Muscle layer of colon (tissue), 2 donors: ENCODE results near the gene LRRC8B.
"Not testable (repeated sequence)": the region's sequence is repeated elsewhere in the genome, so short reads cannot be mapped to it uniquely, and the experiment has no call there.

ENCODE experiments used
- H3K27ac ChIP-seq: one replicate; pipeline ENCODE4 v1.7.0; 2013; ENCODE audit warnings: low read depth, mild to moderate bottlenecking, low read length, moderate library complexity
- H3K27me3 ChIP-seq, 2 donors: one replicate each; pipeline ENCODE4 v1.7.0; 2013; ENCODE audit warnings: low read length in 2 of 2, mild to moderate bottlenecking in 2 of 2; ENCODE audit not compliant: insufficient read depth in 2 of 2, control insufficient read depth in 1 of 2
- H3K36me3 ChIP-seq: one replicate; pipeline ENCODE4 v1.7.0; 2013; ENCODE audit warnings: mild to moderate bottlenecking, low read length; ENCODE audit not compliant: insufficient read depth
- H3K4me1 ChIP-seq: one replicate; pipeline ENCODE4 v1.7.0; 2013; ENCODE audit warnings: mild to moderate bottlenecking, low read length; ENCODE audit not compliant: insufficient read depth
- H3K4me3 ChIP-seq, 2 donors: one replicate each; pipeline ENCODE4 v1.7.0; 2013; ENCODE audit warnings: low read length in 2 of 2, low read depth in 1 of 2, mild to moderate bottlenecking in 1 of 2, moderate library complexity in 1 of 2
- H3K9ac ChIP-seq: one replicate; pipeline ENCODE4 v1.7.0; 2013; ENCODE audit warnings: low read length
- H3K9me3 ChIP-seq: one replicate; pipeline ENCODE4 v1.7.0; 2013; ENCODE audit warnings: mild to moderate bottlenecking, low read length
- donor health status: abdominal sarcoma.
- donor health status: Adenocarcinoma of cecum.

The LRRC8B gene

GRCh38 chr1:89590341-89591080 lies 65.9 kb downstream of the LRRC8B start:
- Histone ChIP-seq H3K4me1 (no peaks in the 10 kb centered on the region), H3K36me3 (no peaks in the 10 kb centered on the region), H3K9ac (no peak overlapping the region), H3K27ac (no peak overlapping the region), H3K27me3 (no peaks in the 10 kb centered on the region), H3K4me3 (no peak overlapping the region), H3K9me3 (no peaks in the 10 kb centered on the region)

- H3K9ac ChIP-seq, H3K9me3 ChIP-seq, H3K4me1 ChIP-seq, H3K4me3 ChIP-seq, H3K36me3 ChIP-seq, H3K27me3 ChIP-seq, H3K27ac ChIP-seq: not testable (repeated sequence)
Measured at GRCh38 chr1:89592861-89593302, 68.3 kb downstream of the LRRC8B start.

GRCh38 chr1:89594096-89594740 lies 69.6 kb downstream of the LRRC8B start:
- H3K9ac ChIP-seq, result no peak overlapping the region
- no peak overlapping the region for H3K4me3 ChIP-seq
- H3K27ac ChIP-seq, result no peak overlapping the region

GRCh38 chr1:89596698-89597097 lies 72.1 kb downstream of the LRRC8B start:
- H3K4me1 ChIP-seq, result no peaks in the 10 kb centered on the region

More at GRCh38 chr1:89594096-89594740, 69.6 kb downstream of the LRRC8B start:
- no peaks in the 10 kb centered on the region for H3K27me3 ChIP-seq
- no peaks in the 10 kb centered on the region for H3K9me3 ChIP-seq
- no peaks in the 10 kb centered on the region for H3K4me1 ChIP-seq
- no peaks in the 10 kb centered on the region for H3K36me3 ChIP-seq

GRCh38 chr1:89598450-89599331 lies 74.1 kb downstream of the LRRC8B start:
- no peaks in the 10 kb centered on the region for H3K36me3 ChIP-seq
- H3K4me3 ChIP-seq, result no peak overlapping the region
- H3K27me3 ChIP-seq, result no peaks in the 10 kb centered on the region
- H3K27ac ChIP-seq, result no peak overlapping the region
- H3K9ac ChIP-seq, result no peak overlapping the region
- H3K4me1 ChIP-seq, result no peaks in the 10 kb centered on the region
- no peaks in the 10 kb centered on the region for H3K9me3 ChIP-seq

More at GRCh38 chr1:89596698-89597097, 72.1 kb downstream of the LRRC8B start:
- H3K9me3 ChIP-seq, result no peaks in the 10 kb centered on the region
- H3K27me3 ChIP-seq, result no peaks in the 10 kb centered on the region
- H3K9ac ChIP-seq, result no peak overlapping the region
- H3K36me3 ChIP-seq, result no peaks in the 10 kb centered on the region
- no peak overlapping the region for H3K27ac ChIP-seq
- H3K4me3 ChIP-seq, result no peak overlapping the region

GRCh38 chr1:89599332-89599630 lies 74.7 kb downstream of the LRRC8B start:
- Histone ChIP-seq H3K4me3 (no peak overlapping the region), H3K27ac (no peak overlapping the region), H3K4me1 (no peaks in the 10 kb centered on the region), H3K9ac (no peak overlapping the region), H3K27me3 (no peaks in the 10 kb centered on the region), H3K9me3 (no peaks in the 10 kb centered on the region), H3K36me3 (no peaks in the 10 kb centered on the region)

- H3K27ac ChIP-seq, result no peak overlapping the region
- no peaks in the 10 kb centered on the region for H3K36me3 ChIP-seq
- H3K27me3 ChIP-seq, result no peaks in the 10 kb centered on the region
- H3K4me1 ChIP-seq, result no peaks in the 10 kb centered on the region
- no peak overlapping the region for H3K4me3 ChIP-seq
- no peak overlapping the region for H3K9ac ChIP-seq
- H3K9me3 ChIP-seq, result no peaks in the 10 kb centered on the region
Measured at GRCh38 chr1:89600451-89601224, 76.0 kb downstream of the LRRC8B start.

GRCh38 chr1:89602871-89603404 lies 78.3 kb downstream of the LRRC8B start:
- Histone ChIP-seq H3K4me3 (no peak overlapping the region), H3K9me3 (no peaks in the 10 kb centered on the region), H3K9ac (no peak overlapping the region), H3K4me1 (no peaks in the 10 kb centered on the region), H3K27ac (no peak overlapping the region), H3K27me3 (no peaks in the 10 kb centered on the region), H3K36me3 (no peaks in the 10 kb centered on the region)

GRCh38 chr1:89603651-89604413 lies 79.2 kb downstream of the LRRC8B start:
- Histone ChIP-seq H3K9ac (no peak overlapping the region), H3K27me3 (no peaks in the 10 kb centered on the region), H3K4me1 (no peaks in the 10 kb centered on the region), H3K9me3 (no peaks in the 10 kb centered on the region), H3K36me3 (no peaks in the 10 kb centered on the region), H3K4me3 (no peak overlapping the region), H3K27ac (no peak overlapping the region)

- Histone ChIP-seq H3K4me3 (no peak overlapping the region), H3K36me3 (no peaks in the 10 kb centered on the region), H3K27me3 (no peaks in the 10 kb centered on the region), H3K4me1 (no peaks in the 10 kb centered on the region), H3K27ac (no peak overlapping the region), H3K9ac (no peak overlapping the region), H3K9me3 (no peaks in the 10 kb centered on the region)
Measured at GRCh38 chr1:89604414-89604735, 79.7 kb downstream of the LRRC8B start.
